NCI-H510A (cell line): ENCODE measurements around the gene FAM219B.
A peak's percentile ranks its signal among the peaks of the same experiment; 100 is the strongest.

Experiments
- DNase-seq: peaks from one replicate; lab custom pipeline; 2025; lab: John Stamatoyannopoulos, UW

FAM219B gene

GRCh38 chr15:74873036-74873755, 33.5 kb downstream of the FAM219B start, which contains the start of gene SCAMP2:
Gene SCAMP2 (minus strand): TSS chr15:74873365. CDS start chr15:74873255, 110 bp downstream.
- peak; percentile 84 for DNase-seq

- no peak for DNase-seq
Measured at GRCh38 chr15:74872702-74873035, 34.0 kb downstream of the FAM219B start.

- no peak for DNase-seq
Measured at GRCh38 chr15:74870436-74871215, 36.0 kb downstream of the FAM219B start.

GRCh38 chr15:74869726-74870407, 36.8 kb downstream of the FAM219B start:
- DNase-seq, result no peak

- DNase-seq, result no peak
Measured at GRCh38 chr15:74869372-74869725, 37.3 kb downstream of the FAM219B start.

GRCh38 chr15:74868059-74868458, 38.6 kb downstream of the FAM219B start:
- DNase-seq, result no peak

GRCh38 chr15:74867466-74868038, 39.1 kb downstream of the FAM219B start:
- no peak for DNase-seq

- no peak for DNase-seq
Measured at GRCh38 chr15:74866090-74866489, 40.6 kb downstream of the FAM219B start.

- DNase-seq, result no peak
Measured at GRCh38 chr15:74865316-74865715, 41.3 kb downstream of the FAM219B start.

GRCh38 chr15:74864296-74864695, 42.4 kb downstream of the FAM219B start:
- no peak for DNase-seq

GRCh38 chr15:74863239-74864056, 43.2 kb downstream of the FAM219B start:
- DNase-seq, result no peak

GRCh38 chr15:74858369-74858740, 48.3 kb downstream of the FAM219B start:
- DNase-seq, result no peak

GRCh38 chr15:74857671-74858368, 48.8 kb downstream of the FAM219B start:
- DNase-seq, result peak; percentile 5

GRCh38 chr15:74857082-74857655, 49.5 kb downstream of the FAM219B start:
- peak; percentile 42 for DNase-seq

GRCh38 chr15:74856537-74856936, 50.1 kb downstream of the FAM219B start:
- no peak for DNase-seq

- no peak for DNase-seq
Measured at GRCh38 chr15:74855857-74856256, 50.8 kb downstream of the FAM219B start.

- no peak for DNase-seq
Measured at GRCh38 chr15:74854453-74855022, 52.1 kb downstream of the FAM219B start.

GRCh38 chr15:74851960-74852359, 54.7 kb downstream of the FAM219B start:
- no peak for DNase-seq

GRCh38 chr15:74850393-74850792, 56.3 kb downstream of the FAM219B start:
- DNase-seq, result no peak
